NCI-H526 treated with DMSO at 0.1 percent for 48 hours (cell line): ENCODE data around the gene ZNF90.
"Not testable (repeated sequence)": the region's sequence is repeated elsewhere in the genome, so short reads cannot be mapped to it uniquely, and the experiment has no call there.

ENCODE experiments used
- DNase-seq: peaks from one replicate; lab custom pipeline; 2025; lab: John Stamatoyannopoulos, UW

The ZNF90 gene

DNA sequence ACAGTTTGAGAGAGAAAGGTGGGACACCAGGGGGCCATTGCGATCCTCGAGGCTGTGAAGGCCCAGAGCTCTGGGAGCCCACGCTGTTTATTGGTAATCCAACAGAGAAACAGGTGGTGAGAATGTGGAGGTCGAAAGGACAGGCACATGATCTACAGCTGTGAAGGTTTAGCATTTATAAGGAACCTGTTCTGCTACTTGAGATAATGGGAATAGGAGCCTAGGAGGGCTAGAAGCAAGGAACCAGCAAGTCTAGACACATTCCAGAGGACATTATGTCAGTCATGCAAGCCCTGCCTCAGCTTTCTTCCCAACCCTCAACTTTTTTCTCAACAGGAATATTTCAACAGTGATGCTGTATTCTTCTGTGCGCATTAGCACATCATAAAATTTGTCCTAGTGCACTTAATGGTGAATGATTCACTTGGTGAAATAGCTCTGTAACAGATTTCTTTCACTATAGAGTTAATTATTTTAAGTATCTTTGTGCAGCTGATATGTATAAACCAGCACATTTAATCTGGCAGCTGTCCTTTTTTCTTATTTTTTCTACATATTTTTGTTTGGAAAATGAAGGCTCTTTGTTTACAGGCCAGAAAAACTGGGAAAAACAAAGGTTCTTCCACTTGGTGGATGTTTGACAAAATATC is 25.4 kb downstream of the ZNF90 start:
- no peak for DNase-seq

DNA sequence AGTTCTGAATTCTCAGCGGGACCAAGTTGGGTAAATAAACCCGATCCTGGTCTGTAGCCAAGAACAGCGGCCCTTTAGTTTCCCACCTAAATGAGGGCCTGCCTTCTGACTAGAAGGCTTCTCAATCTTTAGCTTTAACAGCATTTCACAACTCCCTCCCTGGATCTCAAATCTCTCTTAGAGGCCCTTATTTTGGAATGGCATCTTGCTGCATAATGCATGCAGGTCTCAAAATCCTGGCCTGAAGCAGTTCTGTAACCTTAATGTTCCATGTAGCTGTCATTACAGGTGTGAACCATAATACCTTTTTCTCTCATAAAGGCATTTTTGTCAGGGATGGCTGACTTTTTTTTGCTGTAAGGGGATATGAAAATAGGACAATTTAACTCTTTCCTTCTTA is 29.5 kb downstream of the ZNF90 start:
- DNase-seq = no peak

DNA sequence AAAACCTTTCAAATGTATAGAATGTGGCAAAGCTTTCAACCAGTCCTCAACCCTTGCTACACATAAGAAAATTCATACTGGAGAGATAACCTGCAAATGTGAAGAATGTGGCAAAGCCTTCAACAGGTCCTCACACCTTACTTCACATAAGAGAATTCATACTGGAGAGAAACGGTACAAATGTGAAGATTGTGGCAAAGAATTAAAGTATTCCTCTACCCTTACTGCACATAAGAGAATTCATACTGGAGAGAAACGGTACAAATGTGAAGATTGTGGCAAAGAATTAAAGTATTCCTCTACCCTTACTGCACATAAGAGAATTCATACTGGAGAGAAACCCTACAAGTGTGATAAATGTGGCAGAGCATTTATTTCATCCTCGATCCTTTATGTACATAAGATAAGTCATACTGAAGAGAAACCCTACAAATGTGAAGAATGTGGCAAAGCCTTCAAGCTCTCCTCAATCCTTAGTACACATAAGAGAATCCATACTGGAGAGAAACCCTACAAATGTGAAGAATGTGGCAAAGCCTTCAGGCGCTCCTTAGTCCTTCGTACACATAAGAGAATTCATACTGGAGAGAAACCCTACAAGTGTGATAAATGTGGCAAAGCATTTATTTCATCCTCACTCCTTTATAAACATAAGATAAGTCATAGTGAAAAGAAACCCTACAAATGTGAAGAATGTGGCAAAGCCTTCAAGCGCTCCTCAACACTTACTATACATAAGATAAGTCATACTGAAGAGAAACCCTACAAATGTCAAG is 40.5 kb downstream of the ZNF90 start:
- DNase-seq = not testable (repeated sequence)

DNA sequence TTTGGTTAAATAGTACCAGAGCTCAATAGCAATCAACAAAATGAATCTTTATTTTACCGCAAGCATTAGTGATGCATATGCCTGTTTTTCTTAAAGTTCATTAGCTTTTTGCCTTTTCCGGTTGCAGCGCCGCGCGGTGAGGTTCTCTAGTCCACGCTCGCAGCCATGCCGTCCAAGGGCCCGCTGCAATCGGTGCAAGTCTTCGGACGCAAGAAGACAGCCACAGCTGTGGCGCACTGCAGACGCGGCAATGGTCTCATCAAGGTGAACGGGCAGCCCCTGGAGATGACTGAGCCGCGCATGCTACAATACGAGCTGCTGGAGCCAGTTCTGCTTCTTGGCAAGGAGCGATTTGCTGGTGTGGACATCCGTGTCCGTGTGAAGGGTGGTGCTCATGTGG is 47.1 kb downstream of the ZNF90 start:
- DNase-seq = no peak

DNA sequence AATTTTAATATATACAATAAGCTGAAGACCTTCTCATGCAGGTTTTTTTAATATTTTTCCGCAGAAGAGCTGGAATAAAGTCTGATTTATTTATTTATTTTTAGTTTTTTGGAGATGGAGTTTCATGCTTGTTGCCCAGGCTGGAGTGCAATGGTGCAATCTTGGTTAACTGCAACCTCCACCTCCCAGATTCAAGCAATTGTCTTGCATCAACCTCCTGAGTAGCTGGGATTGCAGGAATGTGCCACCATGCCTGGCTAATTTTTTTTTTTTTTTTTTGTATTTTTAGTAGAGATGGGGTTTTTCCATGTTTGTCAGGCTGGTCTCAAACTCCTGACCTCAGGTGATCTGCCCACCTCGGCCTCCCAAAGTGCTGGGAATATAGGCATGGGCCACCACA is 55.1 kb downstream of the ZNF90 start:
- not testable (repeated sequence) for DNase-seq

DNA sequence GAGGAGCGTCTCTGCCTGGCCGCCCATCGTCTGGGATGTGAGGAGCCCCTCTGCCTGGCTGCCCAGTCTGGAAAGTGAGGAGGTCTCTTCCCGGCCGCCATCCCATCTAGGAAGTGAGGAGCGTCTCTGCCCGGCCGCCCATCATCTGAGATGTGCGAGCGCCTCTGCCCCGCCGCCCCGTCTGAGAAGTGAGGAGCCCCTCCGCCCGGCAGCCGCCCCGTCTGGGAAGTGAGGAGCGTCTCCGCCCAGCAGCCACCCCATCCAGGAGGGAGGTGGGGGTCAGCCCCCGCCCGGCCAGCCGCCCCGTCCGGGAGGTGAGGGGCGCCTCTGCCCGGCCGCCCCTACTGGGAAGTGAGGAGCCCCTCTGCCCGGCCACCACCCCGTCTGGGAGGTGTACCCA is 59.9 kb downstream of the ZNF90 start:
- not testable (repeated sequence) for DNase-seq

DNA sequence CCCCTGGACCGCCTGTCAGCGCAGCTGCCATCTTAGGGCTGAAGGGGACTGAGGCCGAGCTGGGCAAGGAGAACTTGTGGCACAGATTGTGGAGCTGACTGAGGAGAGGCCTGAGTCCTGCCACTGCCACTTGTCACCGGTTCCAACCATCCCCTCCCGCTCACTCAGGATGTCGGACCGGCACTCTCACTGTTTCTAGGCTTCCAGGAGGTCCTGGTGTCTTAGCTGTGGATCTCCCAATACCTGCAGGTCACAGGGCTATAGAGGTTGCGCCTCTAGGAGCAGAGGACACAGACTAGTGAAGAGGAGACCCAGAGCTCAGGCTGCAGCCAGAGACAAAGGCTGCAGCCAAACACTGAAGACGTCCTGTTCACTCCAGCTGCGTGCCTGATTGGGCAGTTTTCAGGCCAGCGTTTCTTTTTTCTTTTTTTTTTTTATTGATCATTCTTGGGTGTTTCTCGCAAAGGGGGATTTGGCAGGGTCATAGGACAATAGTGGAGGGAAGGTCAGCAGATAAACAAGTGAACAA is 73.9 kb downstream of the ZNF90 start:
- no peak for DNase-seq

DNA sequence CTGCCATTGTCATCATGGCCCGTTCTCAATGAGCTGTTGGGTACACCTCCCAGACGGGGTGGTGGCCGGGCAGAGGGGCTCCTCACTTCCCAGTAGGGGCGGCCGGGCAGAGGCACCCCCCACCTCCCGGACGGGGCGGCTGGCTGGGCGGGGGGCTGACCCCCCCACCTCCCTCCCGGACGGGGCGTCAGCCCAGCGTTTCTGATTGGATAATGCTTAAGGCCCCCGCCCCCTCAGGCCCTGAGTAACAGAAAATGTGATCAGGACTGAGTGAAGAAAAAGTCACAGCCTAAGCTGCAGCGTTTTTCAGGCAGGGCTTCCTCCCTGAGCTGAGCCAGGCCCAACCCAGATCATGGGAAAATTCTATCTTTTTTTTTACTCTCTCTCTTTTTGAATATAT is 74.7 kb downstream of the ZNF90 start:
- DNase-seq = not testable (repeated sequence)

DNA sequence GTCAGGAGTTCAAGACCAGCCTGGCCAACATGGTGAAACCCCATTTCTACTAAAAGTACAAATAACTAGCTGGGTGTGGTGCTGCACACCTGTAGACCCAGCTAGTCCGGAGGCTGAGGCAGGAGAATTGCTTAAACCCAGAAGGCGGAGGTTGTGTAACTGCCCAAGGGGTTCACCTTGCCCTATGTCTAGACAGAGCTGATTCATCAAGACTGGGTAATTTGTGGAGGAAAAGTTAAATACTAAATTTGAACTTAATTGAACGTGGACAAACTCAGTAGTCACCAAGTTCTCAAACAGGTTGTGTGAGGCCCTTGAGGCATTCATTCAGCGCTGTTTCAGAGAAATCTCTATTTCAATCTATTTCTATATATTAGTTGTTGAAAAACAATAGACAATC is 75.5 kb downstream of the ZNF90 start:
- no peak for DNase-seq

DNA sequence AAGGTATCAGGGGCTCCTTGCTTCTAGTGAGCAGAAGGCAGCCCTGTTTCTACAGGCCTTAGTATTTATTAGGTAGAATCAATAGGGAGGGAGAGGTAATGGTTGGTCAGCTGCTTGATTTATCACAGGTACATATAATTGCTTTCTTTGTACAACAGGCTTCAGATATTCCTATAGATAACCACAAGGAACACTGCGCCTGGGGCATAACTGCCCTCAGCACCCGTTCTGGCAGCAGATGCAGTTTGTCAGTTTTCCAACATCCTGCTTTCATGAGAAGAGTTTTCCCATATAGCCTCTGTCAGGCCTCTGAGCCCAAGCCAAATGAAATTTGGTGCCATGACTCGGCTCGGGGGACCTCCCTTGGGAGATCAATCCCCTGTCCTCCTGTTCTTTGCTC is 76.8 kb downstream of the ZNF90 start:
- no peak for DNase-seq

DNA sequence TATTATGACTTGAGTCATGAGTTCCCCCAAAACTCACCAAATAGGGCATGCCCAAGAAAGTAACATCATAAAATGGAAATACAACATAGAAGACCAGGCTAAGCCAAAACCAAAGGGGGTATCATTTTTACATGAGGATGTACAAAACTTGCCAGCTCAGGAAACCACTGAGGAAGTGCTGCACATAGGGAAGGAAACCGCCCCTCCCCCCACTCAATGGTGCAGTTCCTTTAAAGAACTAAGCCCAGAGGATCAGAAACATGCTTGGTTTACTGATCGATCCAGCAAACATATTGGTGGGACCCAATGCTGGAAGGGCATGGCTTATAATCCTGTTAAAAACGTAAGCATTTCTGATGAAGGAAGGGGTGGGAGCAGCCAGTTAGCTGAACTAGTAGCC is 85.0 kb downstream of the ZNF90 start:
- DNase-seq = no peak

DNA sequence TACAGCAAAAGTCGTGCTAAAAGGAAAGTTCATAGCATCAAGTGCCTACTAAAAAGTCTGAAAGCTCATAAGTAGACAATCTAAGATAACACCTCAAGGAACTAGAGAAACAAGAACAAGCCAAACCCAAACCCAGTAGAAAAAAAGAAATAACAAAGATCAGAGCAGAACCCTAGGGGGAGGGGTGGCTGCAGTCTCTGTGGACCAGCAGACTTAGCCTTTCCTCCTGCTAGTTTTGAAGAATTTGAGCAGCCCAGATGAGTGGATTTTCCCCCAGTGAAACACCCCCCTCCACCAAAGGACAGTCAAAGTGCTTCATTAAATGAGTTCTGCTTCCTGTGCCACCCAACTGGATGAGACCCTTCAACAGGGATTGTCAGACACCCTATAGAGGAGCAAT is 86.7 kb downstream of the ZNF90 start:
- DNase-seq = no peak

DNA sequence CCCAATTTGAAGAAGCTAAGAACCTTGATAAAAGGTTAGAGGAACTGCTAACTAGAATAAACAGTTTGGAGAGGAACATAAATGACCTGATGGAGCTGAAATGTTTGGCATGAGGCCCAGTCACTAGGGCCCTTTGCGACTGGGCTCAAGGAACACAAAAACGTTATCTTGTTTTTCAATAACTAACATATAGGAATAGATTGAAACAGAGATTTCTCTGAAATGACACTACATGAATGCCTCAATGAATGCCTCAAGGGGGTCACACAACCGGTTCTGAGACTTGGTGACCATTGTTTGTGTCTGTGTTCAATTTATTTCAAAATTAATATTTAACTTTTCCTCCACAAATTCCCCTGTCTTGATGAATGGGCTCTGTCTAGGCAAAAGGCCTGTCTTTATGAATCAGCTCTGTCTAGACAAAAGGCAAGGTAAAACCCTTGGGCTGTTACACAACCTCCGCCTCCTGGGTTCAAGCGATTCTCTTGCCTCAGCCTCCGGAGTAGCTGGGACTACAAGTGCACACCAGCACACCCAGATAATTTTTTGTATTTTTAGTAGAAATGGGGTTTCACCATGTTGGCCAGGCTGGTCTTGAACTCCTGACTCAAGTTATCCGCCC is 88.3 kb downstream of the ZNF90 start:
- DNase-seq = no peak

DNA sequence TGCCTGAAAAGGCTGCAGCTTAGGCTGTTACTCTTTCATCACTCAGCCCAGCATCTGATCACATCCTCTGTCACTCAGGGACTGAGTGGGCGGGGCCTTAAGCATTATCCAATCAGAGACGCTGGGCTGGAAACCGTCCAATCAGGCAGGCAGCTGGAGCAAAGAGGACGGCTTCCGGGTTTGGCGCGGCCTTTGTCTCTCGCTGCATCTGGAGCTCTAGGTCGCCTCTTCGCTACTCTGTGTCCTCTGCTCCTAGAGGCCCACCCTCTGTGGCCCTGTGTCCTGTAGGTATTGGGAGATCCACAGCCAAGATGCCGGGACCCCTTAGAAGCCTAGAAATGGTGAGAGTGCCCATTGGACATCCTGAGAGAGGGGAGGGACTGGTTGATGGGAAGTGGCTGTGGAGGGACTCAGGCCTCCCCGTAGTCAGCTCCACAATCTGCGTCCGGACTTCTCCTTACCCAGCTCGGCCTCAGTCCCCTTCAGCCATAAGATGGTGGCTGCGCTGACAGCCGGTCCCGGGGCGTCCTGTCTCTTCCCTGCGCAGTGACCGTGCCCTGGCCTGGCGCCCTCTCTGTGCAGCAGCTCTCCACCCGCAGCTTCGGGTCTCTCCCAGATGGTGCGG is 89.3 kb downstream of the ZNF90 start, which contains the start of gene ZNF486:
TSS of gene ZNF486 (plus strand) at position 195 of the 625 bp plus-strand sequence. CDS start at position 312, 117 bp downstream.
- no peak for DNase-seq

DNA sequence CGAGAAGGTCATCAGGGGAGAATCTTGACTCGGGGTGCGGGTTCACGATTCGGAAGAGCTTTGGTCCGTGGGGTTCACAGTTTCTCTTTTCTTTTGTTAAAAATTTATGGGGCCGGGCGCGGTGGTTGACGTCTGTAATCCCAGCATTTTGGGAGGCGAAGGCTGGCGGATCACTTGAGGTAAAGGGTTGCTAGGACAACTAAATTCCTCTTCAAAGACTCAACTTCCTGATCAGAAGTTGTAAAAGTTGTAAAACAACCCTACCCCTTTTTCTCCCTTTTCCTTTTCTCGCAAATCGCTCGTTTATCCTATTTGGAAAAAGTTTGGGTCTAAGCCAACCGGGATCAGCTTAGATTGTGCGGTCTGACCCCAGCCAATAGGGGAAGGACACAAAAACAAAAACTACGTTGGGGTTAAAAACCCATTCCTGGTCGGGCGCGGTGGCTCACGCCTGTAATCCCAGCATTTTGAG is 89.9 kb downstream of the ZNF90 start:
- no peak for DNase-seq
